ENCODE data around the gene GADD45B.

- TF ChIP-seq CTCF (IDR thresholded peaks at IDR 0.05; ENCODE audit: low read depth, low read length) (no peak), MYC (IDR thresholded peaks at IDR 0.05; ENCODE audit: low read depth, low read length) (no peak), POLR2A (IDR thresholded peaks at IDR 0.05; ENCODE audit: extremely low read depth, insufficient read length) (no peak), MAX (IDR thresholded peaks at IDR 0.05; ENCODE audit: low read depth, low read length) (no peak)
Measured at GRCh38 chr19:2431318-2432055, 44.4 kb upstream of the GADD45B start.
